Measurements from ENCODE around the gene MAFG. TPM values are rescaled to one million over a fixed set of nuclear protein-coding genes. Genes with fewer than 3 reads are reported as not detected.

The MAFG gene
- total and polyA plus RNA-seq, 3 donors from 2014 or later = 21.8 to 36.9 (median 31.7) TPM

DNA sequence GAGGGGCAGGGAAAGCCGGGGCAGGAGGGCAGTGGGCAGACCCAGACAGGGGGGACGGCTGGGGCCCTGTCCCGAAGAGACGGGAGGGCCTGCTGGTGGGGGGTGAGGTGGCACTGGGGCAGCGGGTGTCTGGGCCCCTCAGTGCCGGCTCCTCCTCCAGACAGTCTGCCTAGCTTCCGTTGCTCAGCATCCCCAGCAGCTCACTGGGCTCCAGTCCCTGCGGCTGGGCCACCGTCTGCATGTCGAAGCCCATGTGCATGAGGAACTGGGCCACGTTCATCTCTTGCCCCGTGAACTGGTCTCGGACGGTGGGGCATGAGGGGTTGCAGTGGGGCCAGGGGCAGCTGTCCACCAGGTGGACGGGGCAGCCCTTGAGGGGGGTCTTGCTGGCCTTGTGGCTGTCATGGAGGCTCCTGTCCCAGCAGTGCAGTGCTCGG, 25.3 kb upstream of the MAFG start:
- Histone ChIP-seq H3K4me3 (no peak overlapping the region), H3K27me3 (no peaks in the 10 kb centered on the region), H3K9me3 (no peaks in the 10 kb centered on the region), H3K4me1 (no peaks in the 10 kb centered on the region), H3K27ac (no peak overlapping the region), H3K36me3 (ENCODE audit: low read depth, missing control alignments) (no peaks in the 10 kb centered on the region)
- intact Hi-C loops (cut with DNase I; ENCODE audit: low total_unique reads) = no loop called here
- WGBS, 2 donors = 63 to 73% methylated on average over 6 to 13 of the region's 16 CpGs
- TF ChIP-seq, protein P1, sequence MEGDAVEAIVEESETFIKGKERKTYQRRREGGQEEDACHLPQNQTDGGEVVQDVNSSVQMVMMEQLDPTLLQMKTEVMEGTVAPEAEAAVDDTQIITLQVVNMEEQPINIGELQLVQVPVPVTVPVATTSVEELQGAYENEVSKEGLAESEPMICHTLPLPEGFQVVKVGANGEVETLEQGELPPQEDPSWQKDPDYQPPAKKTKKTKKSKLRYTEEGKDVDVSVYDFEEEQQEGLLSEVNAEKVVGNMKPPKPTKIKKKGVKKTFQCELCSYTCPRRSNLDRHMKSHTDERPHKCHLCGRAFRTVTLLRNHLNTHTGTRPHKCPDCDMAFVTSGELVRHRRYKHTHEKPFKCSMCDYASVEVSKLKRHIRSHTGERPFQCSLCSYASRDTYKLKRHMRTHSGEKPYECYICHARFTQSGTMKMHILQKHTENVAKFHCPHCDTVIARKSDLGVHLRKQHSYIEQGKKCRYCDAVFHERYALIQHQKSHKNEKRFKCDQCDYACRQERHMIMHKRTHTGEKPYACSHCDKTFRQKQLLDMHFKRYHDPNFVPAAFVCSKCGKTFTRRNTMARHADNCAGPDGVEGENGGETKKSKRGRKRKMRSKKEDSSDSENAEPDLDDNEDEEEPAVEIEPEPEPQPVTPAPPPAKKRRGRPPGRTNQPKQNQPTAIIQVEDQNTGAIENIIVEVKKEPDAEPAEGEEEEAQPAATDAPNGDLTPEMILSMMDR (IDR thresholded peaks at IDR 0.05) = no peak
- TF ChIP-seq POLR2A (IDR thresholded peaks at IDR 0.05) = no peak
- no peak for DNase-seq

DNA sequence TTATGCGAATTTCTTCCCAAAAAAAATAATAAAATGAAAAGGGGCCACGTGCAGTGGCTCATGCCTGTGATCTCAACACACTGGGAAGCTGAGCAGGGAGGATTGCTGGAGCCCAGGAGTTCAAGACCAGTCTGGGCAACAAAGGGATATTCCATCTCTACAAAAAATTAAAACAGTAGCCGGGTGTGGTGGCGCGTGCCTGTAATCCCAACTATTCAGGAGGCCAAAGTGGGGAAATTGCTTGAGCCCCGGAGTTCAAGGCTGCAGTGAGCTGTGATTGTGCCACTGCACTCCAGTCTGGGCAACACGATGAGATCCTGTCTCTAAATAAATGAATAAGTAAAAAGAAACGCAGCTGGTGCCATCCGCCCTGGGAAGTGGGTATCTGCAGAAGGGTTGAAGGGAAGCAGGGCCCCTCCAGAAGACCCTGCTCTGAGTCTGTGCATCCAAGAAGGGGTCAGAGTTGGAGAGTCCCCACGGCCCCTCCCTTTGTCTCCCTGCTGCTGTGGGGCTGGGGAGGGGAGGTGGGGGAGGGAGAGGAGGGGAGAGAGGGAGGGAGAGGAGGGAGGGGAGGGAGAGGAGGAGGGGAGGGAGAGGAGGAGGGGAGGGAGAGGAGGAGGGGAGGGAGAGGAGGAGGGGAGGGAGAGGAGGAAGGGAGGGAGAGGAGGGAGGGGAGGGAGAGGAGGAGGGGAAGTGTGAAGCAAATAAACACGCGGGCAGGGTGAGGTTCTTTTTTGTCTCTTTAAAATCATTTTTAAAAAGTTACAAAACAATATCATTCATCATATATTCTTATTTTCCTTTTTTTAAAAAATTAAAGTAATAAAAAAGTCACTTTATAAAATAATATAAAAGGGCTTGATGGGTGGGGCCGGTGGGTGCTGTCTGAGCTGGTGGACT, 24.5 kb upstream of the MAFG start:
- intact Hi-C loops (cut with DNase I; ENCODE audit: low total_unique reads) = no loop called here
- Histone ChIP-seq H3K27ac (no peak overlapping the region), H3K9me3 (no peaks in the 10 kb centered on the region), H3K4me3 (no peak overlapping the region), H3K4me1 (no peaks in the 10 kb centered on the region), H3K27me3 (no peaks in the 10 kb centered on the region), H3K36me3 (ENCODE audit: low read depth, missing control alignments) (no peaks in the 10 kb centered on the region)
- DNase-seq = no peak
- WGBS, 2 donors = 54 to 58% methylated on average over 13 of the region's 13 CpGs
- TF ChIP-seq, protein P1 (IDR thresholded peaks at IDR 0.05) = no peak

DNA sequence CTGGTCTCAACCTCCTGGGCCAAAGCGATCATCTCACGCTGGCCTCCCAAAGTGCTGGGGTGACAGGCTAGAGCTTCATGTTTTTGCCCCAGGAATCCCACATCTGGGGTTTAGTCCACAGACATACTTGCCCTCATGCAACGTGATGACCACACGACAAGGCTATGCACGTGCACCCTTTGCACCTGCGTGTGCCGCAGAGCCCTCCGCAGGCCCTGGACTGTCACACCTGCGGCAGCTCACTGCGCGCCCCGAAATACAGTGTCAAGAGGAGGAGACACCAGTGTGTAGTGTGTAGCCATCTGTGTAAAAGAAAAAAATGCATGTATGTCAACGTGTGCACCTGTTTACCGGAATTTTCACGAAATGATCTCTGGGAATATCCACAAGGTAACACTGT, 23.0 kb upstream of the MAFG start:
- Histone ChIP-seq H3K27ac (no peak overlapping the region), H3K27me3 (no peaks in the 10 kb centered on the region), H3K9me3 (no peaks in the 10 kb centered on the region), H3K4me3 (no peak overlapping the region), H3K36me3 (ENCODE audit: low read depth, missing control alignments) (no peaks in the 10 kb centered on the region), H3K4me1 (no peaks in the 10 kb centered on the region)
- no peak for DNase-seq
- TF ChIP-seq POLR2A (IDR thresholded peaks at IDR 0.05) = no peak
- TF ChIP-seq, protein P1 (IDR thresholded peaks at IDR 0.05) = no peak
- 83 to 88% methylated on average over 15 of the region's 15 CpGs for WGBS, 2 donors
- intact Hi-C loops (cut with DNase I; ENCODE audit: low total_unique reads) = no loop called here

DNA sequence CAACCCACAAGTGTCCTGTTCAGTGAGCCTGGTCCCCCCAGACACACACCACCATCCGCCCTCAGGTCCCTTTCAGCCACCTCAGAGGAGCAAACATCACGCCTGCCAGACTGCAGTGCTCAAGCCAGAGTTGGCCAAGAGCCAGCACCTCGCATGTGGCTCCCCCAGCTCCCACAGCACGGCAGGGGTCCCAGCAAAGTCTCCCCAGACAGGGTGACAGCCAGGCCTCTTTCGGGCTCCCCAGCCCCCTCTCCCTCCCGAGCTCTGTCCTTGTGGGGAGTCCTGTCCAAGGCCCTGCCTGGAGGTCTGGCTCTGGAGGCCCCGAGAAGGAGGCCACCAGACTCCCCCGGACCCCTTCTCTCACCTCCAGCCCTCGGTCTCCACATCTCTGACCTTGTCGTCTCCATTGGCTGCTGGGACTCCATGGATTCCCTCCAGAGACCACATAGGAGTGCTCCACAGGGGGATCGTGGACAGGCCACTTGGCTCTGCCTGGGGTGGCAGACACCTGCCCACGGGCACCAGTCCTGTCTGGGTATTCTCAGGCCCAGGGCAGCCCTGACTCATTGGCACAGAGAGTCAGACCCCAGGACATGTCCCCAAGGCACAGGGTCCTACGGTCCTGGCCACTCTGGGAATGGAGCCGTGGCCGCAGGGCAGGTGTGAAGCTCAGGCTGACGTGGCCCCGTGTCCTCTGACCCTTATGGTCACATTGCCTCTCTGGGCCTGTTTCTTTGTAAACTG, 21.3 kb upstream of the MAFG start:
- WGBS, 2 donors = 84 to 87% methylated on average over 16 to 17 of the region's 17 CpGs
- intact Hi-C loops (cut with DNase I; ENCODE audit: low total_unique reads) = no loop called here

More for the DNA sequence above, 21.3 kb upstream of the MAFG start:
- DNase-seq = no peak
- Histone ChIP-seq H3K9me3 (no peaks in the 10 kb centered on the region), H3K27ac (no peak overlapping the region), H3K4me1 (no peaks in the 10 kb centered on the region), H3K36me3 (ENCODE audit: low read depth, missing control alignments) (no peaks in the 10 kb centered on the region), H3K27me3 (no peaks in the 10 kb centered on the region), H3K4me3 (no peak overlapping the region)
- TF ChIP-seq POLR2A (IDR thresholded peaks at IDR 0.05) = no peak
- TF ChIP-seq, protein P1 (IDR thresholded peaks at IDR 0.05) = no peak
